Ishikawa (cell line): ENCODE data around the gene TSPAN13.

Experiments used
- CEBPB ChIP-seq: IDR thresholded peaks from 2 replicates; pipeline ENCODE4 v1.6.1; 2012
- CREB1 ChIP-seq: IDR thresholded peaks from 2 replicates; pipeline ENCODE4 v1.6.1; 2012; ENCODE audit warnings: low read depth
- EP300 ChIP-seq: IDR thresholded peaks from 2 replicates; pipeline ENCODE4 v1.6.1; 2012; ENCODE audit warnings: borderline replicate concordance
- FOXM1 ChIP-seq: IDR thresholded peaks from 2 replicates; pipeline ENCODE4 v1.6.1; 2012; ENCODE audit warnings: low read depth, borderline replicate concordance
- MAX ChIP-seq: IDR thresholded peaks from 2 replicates; pipeline ENCODE4 v1.6.1; 2012
- NFIC ChIP-seq: IDR thresholded peaks from 2 replicates; pipeline ENCODE4 v1.6.1; 2012
- RAD21 ChIP-seq: IDR thresholded peaks from 2 replicates; pipeline ENCODE4 v1.6.1; 2012; ENCODE audit warnings: low read depth
- REST ChIP-seq: IDR thresholded peaks from 2 replicates; pipeline ENCODE4 v1.6.1; 2012; ENCODE audit warnings: low read depth, mild to moderate bottlenecking
- TAF1 ChIP-seq: IDR thresholded peaks from 2 replicates; pipeline ENCODE4 v1.6.1; 2012; ENCODE audit warnings: low read depth, mild to moderate bottlenecking
- TEAD4 ChIP-seq: IDR thresholded peaks from 2 replicates; pipeline ENCODE4 v1.6.1; 2012
- YY1 ChIP-seq: IDR thresholded peaks from 2 replicates; pipeline ENCODE4 v1.6.1; 2012; ENCODE audit warnings: low read depth

GRCh38 chr7:16779051-16779450 lies 25.5 kb downstream of the TSPAN13 start:
- TF ChIP-seq EP300: no peak
- TF ChIP-seq TEAD4: no peak
- no peak for TF ChIP-seq REST
- TF ChIP-seq YY1: no peak
- no peak for TF ChIP-seq TAF1
- no peak for TF ChIP-seq CEBPB
- no peak for TF ChIP-seq RAD21
- no peak for TF ChIP-seq FOXM1
- TF ChIP-seq MAX: no peak
- no peak for TF ChIP-seq CREB1
- TF ChIP-seq NFIC: no peak
